H1 (cell line): ENCODE measurements around the gene MRPL40. TPM values are rescaled to one million over a fixed set of nuclear protein-coding genes. Genes with fewer than 3 reads are reported as not detected.

ENCODE experiments used
- BACH1 ChIP-seq: IDR thresholded peaks from 2 replicates; pipeline ENCODE4 v1.6.1; 2012; ENCODE audit warnings: low read length, improper control_type of control experiment
- CBX5 ChIP-seq: fragments of 300-800, 300-1000 bp; sonication (generic); IDR thresholded peaks from 2 replicates; pipeline ENCODE4 v1.7.1; 2016; ENCODE audit warnings: antibody characterized with exemption, low read length, low read depth
- CEBPB ChIP-seq: IDR thresholded peaks from 2 replicates; pipeline ENCODE4 v1.6.1; 2012; ENCODE audit warnings: low read depth, low read length
- CHD2 ChIP-seq: IDR thresholded peaks from 2 replicates; pipeline ENCODE4 v1.6.1; 2012; ENCODE audit warnings: low read length, improper control_type of control experiment
- FOSL1 ChIP-seq: IDR thresholded peaks from 2 replicates; pipeline ENCODE4 v1.6.1; 2011; ENCODE audit warnings: mild to moderate bottlenecking, low read depth, low read length, moderate library complexity; ENCODE audit not compliant: insufficient read depth
- JUN ChIP-seq: IDR thresholded peaks from 2 replicates; pipeline ENCODE4 v1.6.1; 2011; ENCODE audit warnings: low read depth, mild to moderate bottlenecking, improper control_type of control experiment, low read length
- MAFK ChIP-seq: IDR thresholded peaks from 2 replicates; pipeline ENCODE4 v1.6.1; 2012; ENCODE audit warnings: low read depth, mild to moderate bottlenecking, improper control_type of control experiment, low read length
- NANOG ChIP-seq: IDR thresholded peaks from 2 replicates; pipeline ENCODE4 v1.6.1; 2011; ENCODE audit warnings: low read length, low read depth, mild to moderate bottlenecking, inconsistent platforms; ENCODE audit not compliant: insufficient read depth, poor library complexity, severe bottlenecking
- NRF1 ChIP-seq: IDR thresholded peaks from 2 replicates; pipeline ENCODE4 v1.6.1; 2011; ENCODE audit warnings: mild to moderate bottlenecking, low read depth, low read length, improper control_type of control experiment
- PHF8 ChIP-seq: fragments of 200-600 bp; sonication (generic); conservative IDR thresholded peaks from 2 replicates; pipeline ENCODE4 v1.7.1; 2012; ENCODE audit warnings: low read depth, mild to moderate bottlenecking, inconsistent platforms, low read length, moderate library complexity
- POU5F1 ChIP-seq: IDR thresholded peaks from 2 replicates; pipeline ENCODE4 v1.6.1; 2011; ENCODE audit warnings: low read depth, mild to moderate bottlenecking, low read length, moderate library complexity
- RAD21 ChIP-seq, 2 experiments: IDR thresholded peaks in 1 of 2; conservative IDR thresholded peaks in 1 of 2; 2 replicates each; pipeline ENCODE4 v1.6.1; 2011; ENCODE audit warnings: low read depth in 2 of 2, low read length in 2 of 2, improper control_type of control experiment in 1 of 2, inconsistent platforms in 1 of 2, mild to moderate bottlenecking in 1 of 2, moderate library complexity in 1 of 2
- RNF2 ChIP-seq: fragments of 200-900, 300-1000 bp; sonication (generic); IDR thresholded peaks from 2 replicates; pipeline ENCODE4 v1.7.1; 2016; ENCODE audit warnings: borderline replicate concordance, low read depth, mild to moderate bottlenecking, antibody characterized with exemption, low read length; ENCODE audit not compliant: poor library complexity, severe bottlenecking; ENCODE audit errors: missing control alignments
- SAP30 ChIP-seq: fragments of 300-600 bp; sonication (generic); IDR thresholded peaks from 2 replicates; pipeline ENCODE4 v1.7.1; 2012; ENCODE audit warnings: low read length, moderate library complexity, mild to moderate bottlenecking, inconsistent platforms; ENCODE audit not compliant: insufficient read depth, insufficient replicate concordance
- SP1 ChIP-seq: IDR thresholded peaks from 2 replicates; pipeline ENCODE4 v1.6.1; 2011; ENCODE audit warnings: low read depth, low read length
- SP2 ChIP-seq: IDR thresholded peaks from 2 replicates; pipeline ENCODE4 v1.6.1; 2012; ENCODE audit warnings: mild to moderate bottlenecking, low read length, inconsistent platforms
- SP4 ChIP-seq: IDR thresholded peaks from 2 replicates; pipeline ENCODE4 v1.6.1; 2012; ENCODE audit warnings: low read length, inconsistent platforms
- SRF ChIP-seq: IDR thresholded peaks from 2 replicates; pipeline ENCODE4 v1.6.1; 2011; ENCODE audit warnings: mild to moderate bottlenecking, low read depth, low read length, moderate library complexity
- TAF1 ChIP-seq: IDR thresholded peaks from 2 replicates; pipeline ENCODE4 v1.6.1; 2011; ENCODE audit warnings: mild to moderate bottlenecking, low read depth, low read length
- TBP ChIP-seq: IDR thresholded peaks from 2 replicates; pipeline ENCODE4 v1.6.1; 2011; ENCODE audit warnings: low read depth, low read length, improper control_type of control experiment
- polyA plus RNA-seq, 7 experiments: library from polyadenylated mRNA; depleted of rRNA in 3 of 7; stranded (reverse) in 5 of 7; unstranded in 2 of 7; fragments of >200 nt in 5 of 7; fragments of 200-250 nt in 2 of 7; gene quantifications; 1 replicate in 5 of 7; 2 replicates in 1 of 7; 4 replicates in 1 of 7; pipeline versions ENCODE4 v1.2.1 to v1.2.3, GENCODE V29; 2011 to 2013; ENCODE audit warnings: missing spikeins in 2 of 7, mixed read lengths in 2 of 7
- total RNA-seq: library from RNA; stranded (reverse); fragmentation: NEBNext Ultra II Directional; extraction: Animal tissue kit (Norgen Biotek cat#: 25700); gene quantifications from 2 replicates; pipeline ENCODE4 v1.2.1, GENCODE V29; 2021
- TF ChIP-seq, protein P1 (sequence below): IDR thresholded peaks from 2 replicates; pipeline ENCODE4 v1.6.1; 2011; ENCODE audit warnings: low read length, improper control_type of control experiment
- TF ChIP-seq, protein P2 (sequence below): IDR thresholded peaks from 2 replicates; pipeline ENCODE4 v1.6.1; 2011; ENCODE audit warnings: low read depth, mild to moderate bottlenecking, low read length; ENCODE audit not compliant: insufficient read depth

Gene MRPL40
- total and polyA plus RNA-seq, 2 of the 8 experiments (the other 6 are each of a cell fraction or from before 2014, with no cell fraction given): 12.4 to 14.5 TPM

DNA sequence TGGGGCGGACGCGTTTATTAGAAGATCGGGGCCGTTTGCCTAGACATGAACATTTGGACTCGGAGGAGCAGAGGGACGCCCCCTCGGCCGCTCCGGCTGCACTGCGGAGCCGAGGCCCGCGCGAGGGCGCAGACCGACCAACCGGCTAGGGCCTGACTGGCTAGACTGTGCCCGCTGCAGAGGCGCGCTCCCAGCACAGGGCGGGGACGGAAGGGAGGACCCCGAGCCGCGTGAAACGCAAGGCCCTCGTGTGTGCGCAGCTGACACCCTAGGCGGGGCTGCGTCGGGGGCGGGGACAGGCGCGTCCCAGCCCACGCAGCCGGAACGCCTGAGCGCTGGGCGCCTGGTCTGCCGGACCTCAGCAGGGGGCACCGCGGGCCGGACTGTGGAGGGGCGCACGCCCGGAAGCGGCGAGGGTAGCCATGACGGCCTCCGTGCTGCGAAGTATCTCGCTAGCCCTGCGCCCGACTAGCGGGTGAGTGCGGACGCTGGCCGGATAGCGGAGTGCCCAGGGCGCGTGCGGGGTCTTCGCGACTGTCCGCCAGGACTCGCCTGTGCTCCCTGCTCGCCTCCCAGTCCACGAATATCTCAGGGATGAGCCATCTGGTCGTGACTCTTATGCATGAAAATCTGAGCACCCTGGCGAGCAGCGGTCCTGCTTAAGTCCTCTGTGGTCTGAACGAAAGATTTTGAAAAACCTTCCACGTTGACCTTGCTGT, at the start of gene MRPL40 (continued):
- TF ChIP-seq RAD21 (IDR thresholded peaks at IDR 0.05 in 1 of 2, conservative IDR thresholded peaks at IDR 0.05 in 1 of 2; ENCODE audit: low read depth in 2 of 2, low read length in 2 of 2): no peak
- TF ChIP-seq SP2: no peak
- TF ChIP-seq, protein P1, sequence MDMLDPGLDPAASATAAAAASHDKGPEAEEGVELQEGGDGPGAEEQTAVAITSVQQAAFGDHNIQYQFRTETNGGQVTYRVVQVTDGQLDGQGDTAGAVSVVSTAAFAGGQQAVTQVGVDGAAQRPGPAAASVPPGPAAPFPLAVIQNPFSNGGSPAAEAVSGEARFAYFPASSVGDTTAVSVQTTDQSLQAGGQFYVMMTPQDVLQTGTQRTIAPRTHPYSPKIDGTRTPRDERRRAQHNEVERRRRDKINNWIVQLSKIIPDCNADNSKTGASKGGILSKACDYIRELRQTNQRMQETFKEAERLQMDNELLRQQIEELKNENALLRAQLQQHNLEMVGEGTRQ: peak; percentile 5; the same call in 1 of the 2 replicates
- TF ChIP-seq POU5F1: no peak
- TF ChIP-seq CHD2: no peak
- no peak for TF ChIP-seq RNF2
- TF ChIP-seq MAFK: no peak
- TF ChIP-seq NANOG: no peak
- TF ChIP-seq NRF1: no peak
- no peak for TF ChIP-seq SP1
- TF ChIP-seq SP4: no peak
- TF ChIP-seq TBP: peak; percentile 79
- TF ChIP-seq, protein P2, sequence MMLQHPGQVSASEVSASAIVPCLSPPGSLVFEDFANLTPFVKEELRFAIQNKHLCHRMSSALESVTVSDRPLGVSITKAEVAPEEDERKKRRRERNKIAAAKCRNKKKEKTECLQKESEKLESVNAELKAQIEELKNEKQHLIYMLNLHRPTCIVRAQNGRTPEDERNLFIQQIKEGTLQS: no peak
- TF ChIP-seq PHF8: peak; percentile 64
- no peak for TF ChIP-seq CEBPB
- peak; percentile 82 for TF ChIP-seq BACH1
- no peak for TF ChIP-seq FOSL1
- TF ChIP-seq TAF1: peak; percentile 78
- TF ChIP-seq JUN: no peak
- no peak for TF ChIP-seq SRF
- TF ChIP-seq SAP30: no peak
- no peak for TF ChIP-seq CBX5
